Motor neuron (in vitro differentiated cells): ENCODE measurements around the gene SLC27A1. TPM values are rescaled to one million over a fixed set of nuclear protein-coding genes. Genes with fewer than 3 reads are reported as not detected.
"Not testable (repeated sequence)": the region's sequence is repeated elsewhere in the genome, so short reads cannot be mapped to it uniquely, and the experiment has no call there.

ENCODE experiments used
- ATAC-seq, 8 experiments: fragments of 200-7000 bp; cut with Tn5 transposase; replicated peaks in 6 of 8; 2 replicates each; pipeline ENCODE4 v1.8.0; 2021; ENCODE audit warnings: mild to moderate bottlenecking in 8 of 8, moderate library complexity in 8 of 8
- H3K27ac ChIP-seq, 2 donors: fragments of 250-450 bp; sonication (Bioruptor Pico); 2 replicates each; pipeline ENCODE4 v1.9.0; 2021; ENCODE audit warnings: antibody characterized with exemption in 2 of 2, mild to moderate bottlenecking in 2 of 2, moderate library complexity in 1 of 2
- H3K4me1 ChIP-seq, 2 donors: fragments of 250-450 bp; sonication (Bioruptor Pico); replicated peaks in 1 of 2; 2 replicates each; pipeline ENCODE4 v1.6.1; 2021; ENCODE audit warnings: antibody characterized with exemption in 2 of 2, mild to moderate bottlenecking in 2 of 2, moderate library complexity in 1 of 2
- H3K4me3 ChIP-seq, 5 donors: fragments of 250-450 bp; sonication (Bioruptor Pico); 2 replicates each; pipeline ENCODE4 v1.9.0; 2021; ENCODE audit warnings: antibody characterized with exemption in 5 of 5, mild to moderate bottlenecking in 5 of 5, moderate library complexity in 4 of 5
- WGBS, 10 experiments: fragments of 450-650 bp; shearing (Covaris generic); methylation state at CpG; one replicate each; pipeline ENCODE4 v1.0.0; 2022; 5-methylcytosine and 5-hydroxymethylcytosine counted together
- in situ Hi-C, 9 experiments: fragments of 400-800 bp; cut with MboI; loops; one replicate each; pipeline ENCODE4 v1.15.0; 2021; ENCODE audit warnings: low sequenced_read_pairs in 9 of 9, low pct_unique_long_range_greater_than_20kb in 2 of 9; ENCODE audit not compliant: unreplicated experiment in 9 of 9
- total RNA-seq, 8 experiments: library from RNA; unstranded; fragments of 300-600 nt; gene quantifications; 2 replicates each; pipeline versions ENCODE4 v1.2.3 to v1.2.4, GENCODE V29; 2022

Gene SLC27A1
- total RNA-seq, 8 experiments from 2014 or later, result 6.5 to 30.5 (median 10.5) TPM

DNA sequence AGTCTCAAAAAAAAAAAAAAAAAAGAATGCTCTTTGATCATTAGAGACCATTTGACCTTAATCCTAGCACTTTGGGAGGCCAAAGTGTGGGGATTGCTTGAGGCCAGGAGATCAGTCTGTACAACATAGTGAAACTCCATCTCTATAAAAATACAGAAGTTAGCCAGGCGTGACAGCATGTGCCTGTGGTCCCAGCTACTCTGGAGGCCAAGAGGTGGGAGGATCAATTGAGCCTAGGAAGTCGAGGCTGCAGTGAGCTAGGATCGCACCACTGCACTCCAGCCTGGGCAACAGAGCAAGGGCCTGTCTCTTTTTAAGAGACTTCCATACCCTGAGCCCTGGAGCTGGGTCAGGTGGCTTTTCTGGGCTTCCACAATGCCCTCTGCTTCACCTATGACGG is 73.7 kb downstream of the SLC27A1 start:
- Histone ChIP-seq H3K4me1 (peaks cover 7 to 10% of the 10 kb centered on the region in 2 donors), H3K27ac (no peak overlapping the region), H3K4me3 (no peak overlapping the region)
- 0 to 60% (median 49%) methylated on average over 1 to 2 of the region's 4 CpGs; no CpG with 5 or more reads in 5 of the 10 experiments for WGBS, 10 experiments
- no peak for ATAC-seq
- in situ Hi-C loops, result no loop called here

DNA sequence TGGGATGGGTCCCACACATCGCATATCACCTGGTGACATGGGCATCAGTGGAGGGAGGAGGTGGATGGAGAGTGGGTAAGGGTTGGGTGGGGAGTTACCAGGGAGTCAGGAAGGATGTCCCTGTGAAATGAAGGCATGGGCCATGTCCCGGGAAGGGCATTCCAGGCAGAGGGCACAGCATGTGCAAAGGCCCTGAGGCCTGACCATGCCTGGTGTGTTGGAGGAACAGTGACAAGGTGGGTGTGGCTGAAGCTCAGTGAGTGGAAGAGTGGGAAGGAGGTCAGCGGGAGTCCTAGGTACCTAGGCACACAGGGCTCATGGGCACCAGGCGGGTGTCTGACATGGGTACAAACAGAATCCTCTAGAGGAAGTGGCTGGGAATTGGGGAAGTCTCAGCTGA is 74.1 kb downstream of the SLC27A1 start:
- Histone ChIP-seq H3K4me3 (no peak overlapping the region), H3K27ac (no peak overlapping the region), H3K4me1 (peaks cover 7 to 10% of the 10 kb centered on the region in 2 donors)
- ATAC-seq, result no peak
- WGBS, 10 experiments, result 70 to 100% (median 83%) methylated on average over 1 to 2 of the region's 4 CpGs; no CpG with 5 or more reads in 7 of the 10 experiments
- in situ Hi-C loops, result no loop called here

DNA sequence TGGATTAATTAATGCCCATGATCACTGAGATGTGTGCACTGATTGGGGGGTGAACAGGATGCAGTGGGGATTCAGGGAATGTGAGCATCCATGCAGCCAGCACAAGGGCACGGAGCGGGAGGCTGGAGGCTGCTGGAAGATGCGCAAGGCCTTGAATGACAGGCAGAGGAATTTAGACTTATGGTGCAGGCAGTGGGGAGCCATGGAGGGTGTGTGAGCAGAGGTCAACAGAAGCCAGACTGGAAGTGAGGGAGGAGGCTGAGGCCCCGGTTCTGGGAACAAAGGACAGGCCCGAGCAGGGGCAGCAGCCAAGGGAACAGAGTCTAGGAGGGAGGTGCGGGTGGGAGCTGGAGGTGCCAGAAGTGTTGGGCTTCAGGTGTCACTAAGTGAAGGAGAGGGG is 77.8 kb downstream of the SLC27A1 start:
- H3K4me3 ChIP-seq, result no peak overlapping the region
- no peak overlapping the region for H3K27ac ChIP-seq
- ATAC-seq, result peak in 1 of 8 experiments; percentile 9
- in situ Hi-C loops, result no loop called here
- 59 to 86% (median 73%) methylated on average over 2 to 4 of the region's 6 CpGs; no CpG with 5 or more reads in 5 of the 10 experiments for WGBS, 10 experiments
- H3K4me1 ChIP-seq, result peaks cover 7 to 10% of the 10 kb centered on the region in 2 donors

DNA sequence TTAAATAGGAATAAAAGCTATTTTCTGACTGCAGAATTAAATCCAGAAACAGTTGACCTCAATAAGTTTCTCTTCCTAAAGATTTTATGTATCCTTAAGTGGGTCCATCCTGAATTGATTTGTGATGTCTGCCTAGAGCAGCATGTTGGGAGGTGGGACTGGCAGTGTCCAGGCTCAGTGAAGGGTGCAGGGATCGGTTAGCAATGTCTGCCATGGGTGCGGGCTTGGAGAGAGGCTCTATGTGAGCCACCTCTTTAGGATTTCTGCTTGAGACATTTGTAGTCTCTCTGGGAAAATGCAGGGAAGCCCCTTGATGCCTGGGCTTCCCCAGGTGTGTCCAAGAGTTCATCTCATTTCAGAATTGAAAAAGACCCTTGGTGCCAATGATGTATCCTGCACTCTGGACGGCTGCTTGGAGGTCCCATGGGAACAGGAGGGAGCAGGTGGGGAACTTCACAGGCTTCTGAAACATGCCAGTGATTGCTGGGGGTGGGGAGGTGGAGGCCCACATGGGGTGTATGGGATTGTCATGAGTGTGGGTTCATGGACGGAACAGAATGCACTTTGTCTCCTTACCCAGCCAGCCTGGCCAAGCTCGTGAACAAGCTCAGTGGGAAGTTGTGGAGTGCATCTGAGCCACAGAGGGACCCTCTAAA is 78.9 kb downstream of the SLC27A1 start:
- H3K4me1 ChIP-seq, result peaks cover 7 to 10% of the 10 kb centered on the region in 2 donors
- H3K27ac ChIP-seq, result no peak overlapping the region
- in situ Hi-C loops, result no loop called here
- H3K4me3 ChIP-seq, result no peak overlapping the region
- no peak for ATAC-seq
- WGBS, 10 experiments, result 20 to 90% (median 70%) methylated on average over 1 to 3 of the region's 5 CpGs; no CpG with 5 or more reads in 3 of the 10 experiments

DNA sequence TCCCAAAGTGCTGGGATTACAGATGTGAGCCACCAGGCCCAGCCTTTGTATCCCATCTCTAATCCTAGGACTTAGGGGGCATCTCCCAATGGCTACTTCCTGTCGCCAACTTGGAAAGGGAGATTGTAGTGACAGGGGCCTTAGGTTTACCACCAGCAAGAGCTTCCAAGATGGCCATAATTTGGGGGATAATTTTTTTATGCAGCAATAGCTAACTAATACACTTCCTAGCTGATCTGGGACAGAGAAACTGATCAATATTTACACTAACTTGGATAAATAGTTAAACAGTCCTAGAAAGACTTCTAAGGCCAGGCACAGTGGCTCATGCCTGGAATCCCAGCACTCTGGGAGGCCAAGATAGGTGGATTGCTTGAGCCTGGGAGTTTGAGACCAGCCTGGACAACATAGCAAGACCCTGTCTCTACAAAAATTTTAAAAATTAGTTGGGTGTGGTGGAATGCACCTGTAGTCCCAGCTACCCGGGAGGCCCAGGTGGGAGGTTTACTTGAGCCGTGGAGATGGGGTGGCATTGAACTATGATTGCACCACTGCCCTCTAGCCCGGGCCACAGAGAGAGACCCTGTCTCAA is 79.8 kb downstream of the SLC27A1 start:
- Histone ChIP-seq H3K27ac (no peak overlapping the region), H3K4me1 (peaks cover 6 to 9% of the 10 kb centered on the region in 2 donors), H3K4me3 (no peak overlapping the region)
- no peak for ATAC-seq
- 86 to 100% (median 100%) methylated on average over 1 to 3 of the region's 4 CpGs; no CpG with 5 or more reads in 5 of the 10 experiments for WGBS, 10 experiments
- in situ Hi-C loops, result no loop called here

DNA sequence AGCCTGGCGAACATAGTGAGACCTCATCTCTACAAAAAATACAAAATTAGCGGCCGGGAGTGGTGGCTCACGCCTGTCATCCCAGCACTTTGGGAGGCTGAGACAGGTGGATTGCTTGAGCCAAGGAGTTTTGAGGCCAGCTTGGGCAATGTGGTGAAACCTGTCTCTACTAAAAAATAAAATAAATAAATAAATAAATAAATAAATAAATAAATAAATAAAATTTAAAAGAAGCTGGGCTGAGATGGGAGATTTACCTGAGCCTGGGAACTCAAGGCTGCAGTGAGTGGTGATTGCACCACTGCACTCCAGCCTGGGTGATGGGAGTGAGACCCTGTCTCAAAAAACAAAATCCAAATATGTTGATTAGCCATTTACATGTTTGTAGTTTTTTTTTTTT is 82.4 kb downstream of the SLC27A1 start:
- 80 to 100% (median 90%) methylated on average over 1 to 4 of the region's 4 CpGs; no CpG with 5 or more reads in 5 of the 10 experiments for WGBS, 10 experiments
- H3K4me1 ChIP-seq, H3K27ac ChIP-seq, H3K4me3 ChIP-seq, in situ Hi-C loops, ATAC-seq: not testable (repeated sequence)

DNA sequence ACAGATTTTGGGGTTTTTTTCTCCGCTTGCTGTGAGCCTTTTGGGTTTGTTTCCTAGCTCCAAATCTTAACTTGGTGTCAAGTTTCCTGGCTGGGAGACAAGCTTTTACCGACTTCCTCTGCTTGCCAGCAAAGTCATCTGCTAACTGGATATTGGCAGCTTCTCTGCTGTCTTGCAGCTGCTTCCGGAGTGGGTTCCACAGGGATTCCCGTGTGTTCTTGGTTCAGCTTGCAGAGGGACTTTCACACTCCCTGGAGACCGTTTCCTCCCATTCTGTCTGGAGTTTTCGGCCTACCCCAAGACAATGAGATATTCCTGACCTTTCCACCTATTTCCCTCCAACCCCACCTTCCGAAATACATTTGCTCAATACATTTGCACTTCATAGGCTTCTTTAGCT is 82.9 kb downstream of the SLC27A1 start:
- no peak overlapping the region for H3K4me3 ChIP-seq
- peak overlapping the region in 1 of 2 donors; percentile 30 for H3K27ac ChIP-seq
- H3K4me1 ChIP-seq, result peaks cover 0 to 3% of the 10 kb centered on the region in 2 donors
- ATAC-seq, result peak in 2 of 8 experiments; percentile 26 to 38
- WGBS, 10 experiments, result 4 to 52% (median 26%) methylated on average over 2 to 7 of the region's 7 CpGs
- in situ Hi-C loops, result no loop called here

DNA sequence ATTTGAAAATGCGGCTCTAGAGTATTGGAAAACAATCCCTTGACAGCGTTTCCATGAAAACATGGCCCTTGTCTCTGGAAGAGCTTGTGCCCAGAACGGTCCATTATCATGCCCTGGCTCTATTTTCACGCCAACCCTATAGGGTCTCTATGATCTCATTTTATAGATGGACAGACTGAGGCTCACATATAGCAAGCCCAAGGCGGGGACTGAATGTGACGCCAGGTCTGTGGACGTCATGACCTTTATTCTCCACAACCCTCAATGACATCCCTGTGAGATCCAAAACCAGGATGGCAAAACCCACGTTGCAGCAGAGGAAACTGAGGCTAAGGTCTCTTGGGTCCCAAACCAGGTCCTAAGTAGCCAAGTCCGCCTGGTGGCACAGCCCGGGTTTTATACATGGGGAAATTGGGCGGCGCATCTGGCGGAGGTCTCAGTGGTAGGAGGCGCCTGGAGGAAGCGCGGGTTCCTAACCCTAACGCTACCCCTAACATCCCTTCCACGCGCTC is 84.7 kb downstream of the SLC27A1 start:
- Histone ChIP-seq H3K27ac (peak overlapping the region in 1 of 2 donors; percentile 42), H3K4me3 (peak overlapping the region; percentile 79 to 99 (median 92)), H3K4me1 (peaks cover 0 to 3% of the 10 kb centered on the region in 2 donors)
- in situ Hi-C loops, result no loop called here
- no peak for ATAC-seq
- WGBS, 10 experiments, result 8 to 89% (median 44%) methylated on average over 1 to 7 of the region's 19 CpGs

DNA sequence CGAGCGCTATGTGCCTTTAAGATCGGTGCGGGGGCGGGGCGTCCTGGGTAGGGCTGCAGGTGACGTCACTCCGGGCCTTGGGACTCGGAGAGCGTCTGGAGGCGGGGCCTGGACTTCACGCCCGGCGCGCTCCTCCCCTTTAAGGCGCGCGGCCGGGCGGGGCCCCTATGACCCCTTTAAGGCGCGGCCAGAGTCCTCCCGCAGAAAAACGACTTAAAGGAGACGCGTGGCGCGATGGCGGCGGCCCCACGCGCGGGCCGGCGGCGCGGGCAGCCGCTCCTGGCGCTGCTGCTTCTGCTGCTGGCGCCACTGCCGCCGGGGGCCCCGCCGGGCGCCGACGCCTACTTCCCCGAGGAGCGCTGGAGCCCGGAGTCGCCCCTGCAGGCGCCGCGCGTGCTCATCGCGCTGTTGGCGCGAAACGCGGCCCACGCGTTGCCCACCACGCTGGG is 85.2 kb downstream of the SLC27A1 start, which contains the start of gene COLGALT1:
COLGALT1 (plus strand) TSS at position 170 of the 449 bp plus-strand sequence; CDS start at position 235, 65 bp downstream.
- in situ Hi-C loops, result no loop called here
- ATAC-seq, result peak; percentile 81 to 96 (median 93)
- peaks cover 0 to 3% of the 10 kb centered on the region in 2 donors for H3K4me1 ChIP-seq
- H3K27ac ChIP-seq, result peak within 1 kb of the TSS; percentile 67 to 85
- WGBS, 10 experiments, result 0% methylated on average over 2 to 3 of the region's 64 CpGs; no CpG with 5 or more reads in 8 of the 10 experiments
- H3K4me3 ChIP-seq, result peak within 1 kb of the TSS; percentile 79 to 99 (median 92)

Other genes starting within 250 kb of the SLC27A1 start
- 10 to 100 TPM in 3 of 8 experiments, 1 to 10 TPM in 5; 5.4 to 19.2 (median 9.5) TPM for gene OCEL1, start 244.3 kb upstream of the SLC27A1 start, total RNA-seq
- gene NR2F6, start 224.6 kb upstream of the SLC27A1 start, total RNA-seq, result 10 to 100 TPM; 16.7 to 27.0 (median 19.5) TPM
- under 1 TPM in 7 of 8 experiments, not detected in 1; 0.07 to 0.59 (median 0.27) TPM for gene USHBP1, start 205.8 kb upstream of the SLC27A1 start, total RNA-seq
- 10 to 100 TPM; 50.6 to 91.4 (median 64.5) TPM for gene BABAM1, start 203.1 kb upstream of the SLC27A1 start, total RNA-seq
- gene ANKLE1, start 188.6 kb upstream of the SLC27A1 start, total RNA-seq, result 1 to 10 TPM in 6 of 8 experiments, under 1 TPM in 2; 0.46 to 2.9 (median 1.4) TPM
- 10 to 100 TPM in 3 of 8 experiments, 1 to 10 TPM in 5; 6.2 to 16.2 (median 8.2) TPM for gene ABHD8, start 167.1 kb upstream of the SLC27A1 start, total RNA-seq
- gene MRPL34, start 164.7 kb upstream of the SLC27A1 start, total RNA-seq, result 10 to 100 TPM; 31.8 to 72.9 (median 50.1) TPM
- gene DDA1, start 161.0 kb upstream of the SLC27A1 start, total RNA-seq, result 10 to 100 TPM; 39.4 to 85.9 (median 67.4) TPM
- 10 to 100 TPM in 5 of 8 experiments, 1 to 10 TPM in 3; 1.3 to 18.0 (median 10.8) TPM for gene ANO8, start 135.7 kb upstream of the SLC27A1 start, total RNA-seq
- 10 to 100 TPM in 7 of 8 experiments, 1 to 10 TPM in 1; 9.0 to 31.3 (median 17.0) TPM for gene GTPBP3, start 133.0 kb upstream of the SLC27A1 start, total RNA-seq
- 1 to 10 TPM in 1 of 8 experiments, under 1 TPM in 6, not detected in 1; 0.05 to 2.5 (median 0.27) TPM for gene PLVAP, start 93.2 kb upstream of the SLC27A1 start, total RNA-seq
- gene CCDC194, start 76.3 kb upstream of the SLC27A1 start, total RNA-seq, result 1 to 10 TPM in 1 of 8 experiments, under 1 TPM in 3, not detected in 4; 0.22 to 1.1 (median 0.39) TPM
- gene BST2, start 64.9 kb upstream of the SLC27A1 start, total RNA-seq, result 100 to 1,000 TPM in 1 of 8 experiments, 10 to 100 TPM in 5, 1 to 10 TPM in 2; 6.8 to 217 (median 31.0) TPM
- 10 to 100 TPM; 23.2 to 52.3 (median 37.9) TPM for gene MVB12A, start 50.5 kb upstream of the SLC27A1 start, total RNA-seq
- 1 to 10 TPM in 1 of 8 experiments, under 1 TPM in 6, not detected in 1; 0.23 to 1.7 (median 0.29) TPM for gene TMEM221, start 21.9 kb upstream of the SLC27A1 start, total RNA-seq
- gene NXNL1, start 9.6 kb upstream of the SLC27A1 start, total RNA-seq, result not detected
- 10 to 100 TPM; 42.0 to 83.7 (median 60.5) TPM for gene PGLS, start 41.1 kb downstream of the SLC27A1 start, total RNA-seq
- 100 to 1,000 TPM in 1 of 8 experiments, 10 to 100 TPM in 7; 19.7 to 101 (median 31.0) TPM for gene COLGALT1, start 85.1 kb downstream of the SLC27A1 start, total RNA-seq
- 10 to 100 TPM in 5 of 8 experiments, 1 to 10 TPM in 3; 1.4 to 27.6 (median 18.3) TPM for gene UNC13A, start 217.8 kb downstream of the SLC27A1 start, total RNA-seq
- 10 to 100 TPM; 11.2 to 49.8 (median 26.8) TPM for gene MAP1S, start 249.0 kb downstream of the SLC27A1 start, total RNA-seq